Spinal cord (tissue), 10 donors: ENCODE measurements around the gene LRPAP1. TPM values are rescaled to one million over a fixed set of nuclear protein-coding genes. Genes with fewer than 3 reads are reported as not detected.

Source experiments
- DNase-seq, 6 donors: peaks; one replicate each; pipeline versions ENCODE4 v3.0.0 to v3.0.0-alpha.2; 2013 to 2015; ENCODE audit warnings: low spot score in 6 of 6, low read depth in 4 of 6
- H3K27ac ChIP-seq: one replicate; pipeline ENCODE4 v1.5.1; 2013; ENCODE audit warnings: low read depth, low read length, control low read depth
- H3K27me3 ChIP-seq: one replicate; pipeline ENCODE4 v1.6.1; 2013; ENCODE audit warnings: low read length; ENCODE audit not compliant: control insufficient read depth, insufficient read depth
- H3K36me3 ChIP-seq: one replicate; pipeline ENCODE4 v1.6.1; 2013; ENCODE audit warnings: low read length; ENCODE audit not compliant: control insufficient read depth, insufficient read depth
- H3K4me1 ChIP-seq: one replicate; pipeline ENCODE4 v1.6.1; 2013; ENCODE audit warnings: low read length; ENCODE audit not compliant: control insufficient read depth, insufficient read depth
- H3K4me3 ChIP-seq: one replicate; pipeline ENCODE4 v1.5.1; 2013; ENCODE audit warnings: low read depth, low read length, control low read depth
- H3K9me3 ChIP-seq: one replicate; pipeline ENCODE4 v1.6.1; 2013; ENCODE audit warnings: low read length; ENCODE audit not compliant: control insufficient read depth, insufficient read depth
- WGBS: methylation state at CpG from one replicate; pipeline ENCODE4 v1.1.5; 2013; ENCODE audit warnings: missing lambda C conversion rate; ENCODE audit not compliant: insufficient coverage; 5-methylcytosine and 5-hydroxymethylcytosine counted together
- polyA plus RNA-seq, 2 donors: library from polyadenylated mRNA; unstranded; fragments of 120-200 nt; gene quantifications; one replicate each; pipeline ENCODE4 v1.2.1, GENCODE V29; 2013; ENCODE audit not compliant: insufficient read length in 2 of 2
- total RNA-seq, 2 donors: library from RNA; depleted of rRNA in 1 of 2; stranded (reverse); fragments of 120-200 nt in 1 of 2; fragments of >200 nt in 1 of 2; gene quantifications; one replicate each; pipeline versions ENCODE4 v1.2.3 to v1.2.4, GENCODE V29; 2013 to 2014
- donor health status: healthy.

LRPAP1 gene
- total and polyA plus RNA-seq, 4 donors = 47.1 to 201 (median 139) TPM

GRCh38 chr4:3511187-3511586, 21.0 kb downstream of the LRPAP1 start:
- Histone ChIP-seq H3K27ac (no peak overlapping the region), H3K27me3 (no peaks in the 10 kb centered on the region), H3K4me1 (no peaks in the 10 kb centered on the region), H3K9me3 (no peaks in the 10 kb centered on the region), H3K4me3 (no peak overlapping the region), H3K36me3 (peaks cover 89% of the 10 kb centered on the region)
- DNase-seq = no peak
- 100% methylated on average over 5 of the region's 6 CpGs for WGBS

- 98% methylated on average over 14 of the region's 16 CpGs for WGBS
- H3K4me3 ChIP-seq = no peak overlapping the region
- no peaks in the 10 kb centered on the region for H3K4me1 ChIP-seq
- H3K36me3 ChIP-seq = peaks cover 89% of the 10 kb centered on the region
- H3K9me3 ChIP-seq = no peaks in the 10 kb centered on the region
- H3K27ac ChIP-seq = no peak overlapping the region
- DNase-seq = no peak
- no peaks in the 10 kb centered on the region for H3K27me3 ChIP-seq
Observed at GRCh38 chr4:3510481-3510880, 21.7 kb downstream of the LRPAP1 start.

GRCh38 chr4:3508542-3508941, 23.7 kb downstream of the LRPAP1 start:
- H3K4me3 ChIP-seq = no peak overlapping the region
- H3K36me3 ChIP-seq = peaks cover 83% of the 10 kb centered on the region
- no peak overlapping the region for H3K27ac ChIP-seq
- H3K9me3 ChIP-seq = no peaks in the 10 kb centered on the region
- H3K27me3 ChIP-seq = no peaks in the 10 kb centered on the region
- DNase-seq = no peak
- WGBS = 86% methylated on average over 10 of the region's 10 CpGs
- H3K4me1 ChIP-seq = no peaks in the 10 kb centered on the region

DNA sequence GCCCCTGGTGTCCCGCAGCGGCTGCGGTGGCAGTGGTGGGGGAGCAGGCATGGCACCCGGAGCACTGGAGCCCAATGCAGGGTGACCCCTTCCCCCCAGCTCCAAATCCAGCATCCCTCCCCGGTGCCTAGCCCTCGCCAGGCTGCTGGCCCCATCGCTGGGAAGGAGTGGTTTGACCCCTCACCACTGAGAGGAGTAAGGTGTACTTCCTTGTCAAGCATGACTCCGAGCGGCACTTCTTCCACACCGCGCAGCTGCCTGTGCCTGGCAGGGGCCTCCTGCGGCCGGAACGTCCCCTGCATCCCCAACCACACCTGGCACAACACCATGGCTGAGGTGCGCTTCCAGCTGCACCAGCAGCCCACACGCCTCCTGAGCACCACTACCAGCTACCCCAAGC, 27.0 kb downstream of the LRPAP1 start:
- Histone ChIP-seq H3K27ac (no peak overlapping the region), H3K9me3 (no peaks in the 10 kb centered on the region), H3K27me3 (no peaks in the 10 kb centered on the region), H3K36me3 (peaks cover 82% of the 10 kb centered on the region), H3K4me3 (no peak overlapping the region), H3K4me1 (no peaks in the 10 kb centered on the region)
- WGBS = 87% methylated on average over 13 of the region's 16 CpGs
- DNase-seq = no peak

DNA sequence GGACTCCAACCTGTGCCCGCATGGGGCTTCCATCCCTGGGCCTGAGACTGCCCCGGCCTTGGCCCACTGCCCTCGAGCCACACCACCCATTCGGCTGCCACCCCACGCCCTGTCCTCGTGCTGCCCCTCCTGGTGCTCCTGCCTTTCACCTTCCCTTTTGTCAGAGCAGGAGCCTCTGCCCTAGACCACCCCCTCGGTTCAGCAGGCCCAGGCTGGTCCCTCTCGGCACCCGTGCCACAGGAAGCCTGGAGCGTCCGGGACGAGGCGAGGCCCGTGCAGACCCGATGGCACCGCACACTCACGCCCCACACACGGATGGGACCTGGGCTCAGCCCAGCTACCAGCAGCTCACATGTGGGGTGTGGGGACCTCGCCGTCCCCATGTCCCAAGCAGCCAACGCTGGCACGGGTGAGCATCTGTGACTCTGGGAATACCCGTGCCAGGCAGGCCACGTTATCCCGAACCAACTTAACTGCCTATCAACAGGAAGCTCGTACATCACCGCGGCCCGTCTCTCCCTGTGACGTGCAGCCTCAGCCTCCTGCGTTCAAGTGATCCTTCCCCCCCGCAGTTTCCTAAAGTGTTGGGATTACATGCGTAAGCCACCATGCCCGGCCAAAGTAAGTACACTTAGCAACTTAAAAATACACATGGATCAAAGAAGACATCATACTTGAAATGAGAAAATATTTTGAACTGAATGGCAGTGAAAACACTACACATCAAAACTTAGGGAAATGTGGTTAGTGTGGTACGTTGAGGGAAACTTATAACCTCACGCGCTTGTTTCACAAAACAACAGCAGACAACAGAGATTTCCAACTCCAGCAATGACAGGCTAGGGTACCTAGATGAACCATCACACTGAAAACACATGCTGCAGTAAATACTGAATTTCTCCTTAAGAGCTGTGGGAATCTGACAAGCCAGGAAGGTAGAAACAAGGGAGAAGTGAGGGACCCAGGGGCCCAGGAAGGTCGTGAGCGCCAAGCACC, 29.0 kb downstream of the LRPAP1 start:
- Histone ChIP-seq H3K4me3 (no peak overlapping the region), H3K27me3 (no peaks in the 10 kb centered on the region), H3K9me3 (no peaks in the 10 kb centered on the region), H3K36me3 (peaks cover 83% of the 10 kb centered on the region), H3K27ac (no peak overlapping the region), H3K4me1 (peaks cover 3% of the 10 kb centered on the region)
- no peak for DNase-seq
- 88% methylated on average over 32 of the region's 39 CpGs for WGBS

- WGBS = 82% methylated on average over 19 of the region's 19 CpGs
- H3K36me3 ChIP-seq = peaks cover 93% of the 10 kb centered on the region
- no peaks in the 10 kb centered on the region for H3K27me3 ChIP-seq
Observed at GRCh38 chr4:3501825-3502425, 30.3 kb downstream of the LRPAP1 start.

DNA sequence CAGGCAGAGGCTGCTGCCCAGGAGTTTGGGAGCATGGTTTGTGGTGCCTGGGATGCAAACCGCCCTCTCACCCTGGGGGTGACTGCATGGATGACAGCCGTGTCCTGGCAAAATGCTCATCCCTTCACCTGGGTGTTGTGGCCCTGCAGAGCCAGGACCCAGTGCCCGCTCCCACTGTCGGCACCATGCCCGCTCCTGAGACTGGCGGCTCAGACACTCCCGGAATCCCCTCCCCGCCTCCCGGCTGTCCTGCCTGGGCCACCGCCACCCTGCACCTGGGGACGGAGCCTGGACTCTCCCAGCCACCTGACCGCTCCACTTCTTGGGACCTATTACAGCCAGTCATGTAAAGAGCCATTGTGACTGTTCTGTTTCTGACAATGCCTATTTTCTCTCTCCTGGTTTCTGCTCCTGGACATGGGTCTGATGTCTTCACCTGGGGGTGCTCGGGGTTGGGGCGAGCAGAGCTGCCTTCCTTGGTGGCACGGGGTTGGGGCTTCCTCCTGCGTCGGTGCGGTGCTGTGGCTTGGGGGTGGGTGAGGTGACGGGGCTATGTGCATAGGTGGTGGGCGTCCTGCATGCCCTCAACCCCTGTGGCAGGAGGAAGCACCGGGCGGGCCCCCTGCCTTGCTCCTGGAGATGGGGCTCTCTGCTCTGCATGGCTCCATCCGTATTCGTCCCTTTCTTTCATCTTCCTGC, 30.9 kb downstream of the LRPAP1 start:
- Histone ChIP-seq H3K27me3 (no peaks in the 10 kb centered on the region), H3K4me1 (peaks cover 3% of the 10 kb centered on the region), H3K36me3 (peaks cover 88% of the 10 kb centered on the region), H3K9me3 (no peaks in the 10 kb centered on the region), H3K4me3 (no peak overlapping the region), H3K27ac (no peak overlapping the region)
- no peak for DNase-seq
- 86% methylated on average over 21 of the region's 24 CpGs for WGBS

More at GRCh38 chr4:3501825-3502425, 30.3 kb downstream of the LRPAP1 start:
- Histone ChIP-seq H3K4me3 (no peak overlapping the region), H3K9me3 (no peaks in the 10 kb centered on the region), H3K4me1 (peaks cover 3% of the 10 kb centered on the region), H3K27ac (no peak overlapping the region)
- DNase-seq = no peak

- H3K27me3 ChIP-seq = no peaks in the 10 kb centered on the region
- H3K9me3 ChIP-seq = no peaks in the 10 kb centered on the region
- H3K27ac ChIP-seq = no peak overlapping the region
- no peak for DNase-seq
- 88% methylated on average over 29 of the region's 29 CpGs for WGBS
- H3K4me1 ChIP-seq = peaks cover 3% of the 10 kb centered on the region
- peaks cover 87% of the 10 kb centered on the region for H3K36me3 ChIP-seq
- H3K4me3 ChIP-seq = no peak overlapping the region
Observed at GRCh38 chr4:3500634-3501101, 31.6 kb downstream of the LRPAP1 start.

DNA sequence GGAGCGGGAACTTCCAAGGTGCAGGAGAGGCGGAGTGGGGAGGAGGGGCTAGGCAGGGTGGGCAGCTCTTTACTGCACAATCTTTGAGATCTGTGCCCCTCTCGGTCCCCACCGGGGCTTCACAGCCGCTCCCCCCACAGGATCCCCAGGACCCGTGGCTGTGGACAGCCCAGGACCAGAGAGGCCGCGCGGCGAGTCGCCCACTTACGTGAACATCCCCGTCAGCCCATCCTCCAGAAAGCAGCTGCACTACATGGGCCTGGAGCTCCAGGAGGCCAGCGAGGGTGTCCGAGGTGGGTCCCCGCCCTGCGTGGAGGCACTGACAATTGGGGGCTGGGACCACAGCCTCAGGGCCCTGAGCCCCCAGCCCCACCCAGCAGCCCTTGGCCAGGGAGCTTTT, 32.1 kb downstream of the LRPAP1 start:
- H3K4me3 ChIP-seq = no peak overlapping the region
- 94% methylated on average over 17 of the region's 17 CpGs for WGBS
- H3K27me3 ChIP-seq = no peaks in the 10 kb centered on the region
- no peak for DNase-seq
- no peak overlapping the region for H3K27ac ChIP-seq
- H3K9me3 ChIP-seq = no peaks in the 10 kb centered on the region
- H3K4me1 ChIP-seq = peaks cover 7% of the 10 kb centered on the region
- H3K36me3 ChIP-seq = peaks cover 87% of the 10 kb centered on the region
